Activated naive CD4-positive, alpha-beta T cell treated with anti-CD3 and anti-CD28 coated beads, Interleukin-2, amount 50 U/mL, for 16 hours (primary cell): ENCODE measurements around the gene DDRGK1.
"Not testable (repeated sequence)": the region's sequence is repeated elsewhere in the genome, so short reads cannot be mapped to it uniquely, and the experiment has no call there.

Experiments used
- DNase-seq: peaks from one replicate; pipeline ENCODE4 v3.0.0-alpha.2; 2020

Gene DDRGK1

DNA sequence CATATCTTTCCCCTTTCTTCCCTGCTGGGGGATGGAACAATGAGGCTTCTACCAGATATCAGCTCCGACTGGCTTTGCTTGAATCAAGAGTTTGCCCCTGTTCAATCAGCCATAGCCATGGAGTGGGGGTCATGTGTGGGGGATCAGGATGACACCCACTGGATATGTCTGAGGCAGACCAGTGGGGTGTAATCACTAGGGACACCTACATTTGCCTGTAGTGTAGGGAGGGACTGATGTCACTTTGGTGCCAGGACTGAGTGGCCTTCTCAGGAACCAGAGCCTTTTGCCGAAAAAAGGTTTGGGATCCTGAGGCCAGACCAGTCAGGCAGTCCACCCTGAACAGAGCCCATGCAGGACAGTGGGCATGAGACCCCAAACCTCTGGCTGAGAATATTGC is 5.9 kb upstream of the DDRGK1 start:
- no peak for DNase-seq

DNA sequence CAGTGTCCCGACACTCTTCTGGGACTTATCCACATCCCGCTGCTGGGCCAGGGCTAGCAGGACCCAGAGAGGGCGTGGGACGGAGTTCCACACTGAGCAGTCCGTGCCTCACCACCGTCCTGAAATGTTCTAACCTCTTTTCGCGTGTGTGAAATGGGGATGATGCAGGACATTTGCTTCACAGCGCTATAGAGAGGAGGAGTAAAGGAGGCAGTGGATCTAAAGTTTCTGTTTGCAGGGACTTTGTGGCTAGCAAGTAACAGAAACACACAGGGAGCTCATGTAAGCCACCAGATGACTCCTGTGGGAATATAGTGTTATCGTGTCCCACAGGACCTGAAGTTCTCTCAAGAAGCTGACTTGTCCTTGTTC is 5.5 kb upstream of the DDRGK1 start:
- no peak for DNase-seq

GRCh38 chr20:3209257-3209945 is 4.9 kb upstream of the DDRGK1 start, which contains the start of gene ITPA:
ITPA (plus strand) TSS chr20:3209498; CDS start chr20:3209552, 54 bp downstream.
- DNase-seq, result peak; percentile 62

GRCh38 chr20:3208786-3209256 is 4.3 kb upstream of the DDRGK1 start:
- no peak for DNase-seq

GRCh38 chr20:3203315-3204123 is 963 bp downstream of the DDRGK1 start:
- DNase-seq, result no peak

DNA sequence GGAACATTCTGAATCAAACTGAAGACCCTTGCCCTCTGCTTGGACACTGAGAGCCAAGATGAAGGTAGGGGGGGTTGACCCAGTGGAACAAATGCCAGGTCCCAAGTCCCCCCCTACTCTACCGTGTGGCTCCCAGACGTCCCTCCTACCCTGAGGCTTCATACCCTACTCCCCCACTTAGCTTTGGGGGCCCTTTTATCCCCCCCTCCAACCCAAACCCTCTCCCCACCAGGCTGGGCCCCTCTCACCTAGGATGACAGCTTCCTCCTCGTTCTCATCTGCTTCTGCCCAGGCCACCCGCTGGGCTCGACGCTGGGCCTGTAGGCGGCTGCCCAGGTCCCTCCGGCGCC is 1.5 kb downstream of the DDRGK1 start:
- DNase-seq, result no peak

DNA sequence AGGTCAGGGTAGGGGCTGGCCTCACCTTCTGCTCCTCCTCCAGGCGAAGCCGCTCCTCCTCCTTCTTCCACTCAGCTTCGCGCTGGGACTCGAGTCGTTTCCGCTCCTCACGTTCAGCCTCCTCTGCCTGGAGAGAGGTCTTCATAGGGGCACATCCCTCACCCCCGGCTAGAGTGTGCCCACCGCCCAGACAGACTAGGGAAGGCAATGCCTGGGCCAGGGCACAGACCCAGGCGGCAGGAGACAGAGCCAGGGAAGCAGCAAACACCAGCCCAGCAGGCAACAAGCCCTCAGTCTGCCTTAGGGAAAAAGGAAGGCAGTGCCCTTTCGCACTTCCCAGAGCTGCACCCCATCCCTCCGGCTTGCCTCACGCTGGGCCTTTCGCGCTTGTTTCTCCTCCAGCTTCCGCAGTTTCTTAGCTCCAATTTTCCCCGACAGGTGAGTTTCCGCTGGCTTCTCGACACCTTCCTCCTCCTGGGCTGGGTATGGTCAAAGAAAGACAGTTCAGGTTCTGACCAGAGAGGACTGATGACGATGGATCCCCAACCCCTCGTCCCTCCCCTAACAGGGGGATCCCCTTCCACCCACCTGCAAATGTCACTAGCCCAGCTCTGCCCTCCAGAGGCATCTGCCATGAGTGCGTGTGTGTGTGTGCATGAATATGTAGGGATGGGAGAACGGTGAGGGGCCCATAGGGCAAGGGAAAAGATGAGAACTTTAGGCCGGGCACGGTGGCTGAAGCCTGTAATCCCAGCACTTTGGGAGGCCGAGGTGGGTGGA is 4.3 kb downstream of the DDRGK1 start:
- DNase-seq, result no peak

- DNase-seq, result no peak
Measured at GRCh38 chr20:3199206-3199605, 5.3 kb downstream of the DDRGK1 start.

GRCh38 chr20:3195590-3196237 is 8.8 kb downstream of the DDRGK1 start:
- DNase-seq, result no peak

DNA sequence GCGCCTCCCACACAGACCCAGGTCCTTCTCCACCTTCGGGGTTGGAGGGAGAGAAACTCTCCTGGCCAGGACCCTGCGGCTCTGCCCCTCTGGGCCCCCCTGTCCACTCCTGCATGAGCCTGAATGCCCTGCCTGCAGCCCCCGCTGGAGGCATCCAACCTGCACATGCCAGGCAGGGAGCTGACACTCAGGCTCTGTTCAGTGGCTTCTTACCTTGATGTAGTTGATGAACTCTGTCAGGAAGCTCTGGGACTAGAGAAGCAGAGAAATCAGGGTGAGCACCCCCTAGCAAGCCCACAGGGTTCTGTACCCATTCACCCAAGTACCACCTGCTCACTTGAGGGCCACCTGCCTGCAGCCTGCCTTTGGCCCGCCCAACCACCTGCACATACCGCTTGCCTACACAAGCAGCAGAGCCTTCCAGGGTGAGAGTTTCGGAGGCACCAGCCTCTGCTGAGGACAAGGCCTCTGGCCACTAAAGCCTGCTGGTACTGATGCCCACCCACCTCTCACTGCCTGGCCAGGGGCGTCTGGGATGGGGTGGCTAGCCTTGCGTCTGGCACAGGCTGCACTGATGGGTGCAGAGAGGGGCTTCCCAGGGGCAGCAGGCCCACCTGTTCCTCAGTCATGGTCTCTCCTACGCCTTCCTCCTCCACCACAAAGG is 9.7 kb downstream of the DDRGK1 start:
- no peak for DNase-seq

DNA sequence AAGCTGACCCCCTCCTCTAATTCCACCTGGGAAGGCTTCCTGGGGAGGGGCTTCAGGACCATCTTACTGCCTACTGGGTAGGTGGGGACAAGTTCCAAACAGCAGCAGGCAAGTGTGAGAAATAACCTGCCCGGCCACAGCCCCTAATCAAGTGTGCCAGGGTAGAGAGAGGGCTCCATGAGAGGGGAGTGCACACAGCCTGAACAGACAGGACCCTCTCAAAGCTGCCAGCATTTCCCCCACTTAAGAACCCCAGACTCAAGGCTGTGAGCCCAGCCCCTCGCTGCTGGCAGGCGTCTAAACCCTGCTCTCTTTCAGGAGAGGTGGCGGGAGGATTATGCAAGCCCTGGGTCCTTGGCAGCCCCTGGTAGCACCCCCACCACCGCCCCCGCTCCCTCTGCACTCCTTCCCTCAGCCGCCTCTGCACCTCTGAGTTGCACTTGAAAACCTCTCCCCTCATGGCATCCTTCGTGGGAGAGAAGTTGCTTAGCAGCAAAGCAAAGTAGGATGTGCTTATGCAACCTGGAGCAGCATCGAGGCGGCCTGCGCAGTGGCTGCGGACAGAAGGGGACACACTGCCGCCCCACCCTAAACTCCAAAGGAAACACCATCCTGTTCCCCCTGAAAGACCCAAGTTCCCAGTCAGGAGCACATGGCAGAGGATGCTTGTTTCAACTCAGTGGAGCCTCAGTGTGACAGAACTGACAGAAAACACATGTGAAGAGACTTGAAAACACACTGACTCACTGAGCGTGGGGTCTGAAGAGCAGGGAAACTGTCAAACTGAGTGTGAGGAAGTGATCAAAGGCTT is 10.5 kb downstream of the DDRGK1 start:
- no peak for DNase-seq

GRCh38 chr20:3192226-3193015 is 12.1 kb downstream of the DDRGK1 start:
- DNase-seq, result no peak

- no peak for DNase-seq
Measured at GRCh38 chr20:3190681-3191111, 13.8 kb downstream of the DDRGK1 start.

DNA sequence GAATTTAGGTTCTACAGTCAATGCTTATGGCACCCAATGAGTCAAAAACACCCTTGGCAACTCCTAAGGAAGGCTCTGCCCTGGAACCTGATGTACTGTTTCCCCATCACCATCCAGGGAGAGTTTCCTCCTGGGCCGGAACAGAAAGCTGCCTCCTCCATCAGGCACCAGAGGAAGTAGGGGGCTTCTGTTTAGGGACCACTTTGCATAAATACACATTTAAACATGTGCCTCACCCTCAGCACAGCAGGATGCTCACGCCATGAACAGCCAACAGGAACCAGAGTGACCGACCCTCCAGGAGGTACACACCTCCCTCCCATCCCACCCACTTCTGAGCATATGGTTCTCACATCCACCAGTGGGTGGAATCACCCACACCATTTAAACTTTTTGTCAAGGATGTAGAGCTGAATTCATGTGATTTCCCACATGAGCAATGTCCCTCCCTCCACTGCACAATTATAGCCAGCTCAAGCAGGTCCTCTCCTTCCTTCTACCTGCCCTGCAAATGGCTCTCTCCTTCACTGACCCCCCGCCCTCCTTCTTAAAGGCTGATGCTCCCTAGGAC is 14.8 kb downstream of the DDRGK1 start:
- DNase-seq, result no peak

DNA sequence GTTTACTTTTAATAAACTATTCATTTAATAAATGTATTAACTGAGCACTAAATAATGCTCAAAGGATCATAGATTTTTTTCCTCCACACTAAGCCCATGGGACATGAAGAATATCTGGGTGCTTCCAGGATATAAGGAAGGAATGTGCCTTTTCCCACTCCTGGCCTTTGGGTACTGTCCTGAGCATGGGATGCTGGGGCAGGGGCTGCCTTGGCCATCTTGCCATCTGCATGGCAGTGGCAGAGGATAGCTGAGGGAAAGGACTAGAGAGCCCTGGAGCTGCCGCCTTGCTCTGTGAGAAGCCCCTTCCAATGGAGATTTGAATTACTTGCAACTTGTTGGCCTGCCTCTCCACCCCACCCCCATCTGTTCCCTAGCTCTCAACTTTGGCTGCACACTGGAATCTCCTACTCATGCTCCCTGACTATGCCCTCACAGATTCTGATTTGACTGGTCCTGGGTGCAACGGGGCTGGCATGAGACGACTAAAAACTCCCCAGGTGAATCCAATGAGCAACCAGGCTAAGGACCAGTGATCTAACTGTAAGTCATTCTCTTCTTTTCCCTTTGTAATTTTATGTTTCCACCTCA is 15.6 kb downstream of the DDRGK1 start:
- DNase-seq, result no peak

- not testable (repeated sequence) for DNase-seq
Measured at GRCh38 chr20:3187861-3188260, 16.6 kb downstream of the DDRGK1 start.

DNA sequence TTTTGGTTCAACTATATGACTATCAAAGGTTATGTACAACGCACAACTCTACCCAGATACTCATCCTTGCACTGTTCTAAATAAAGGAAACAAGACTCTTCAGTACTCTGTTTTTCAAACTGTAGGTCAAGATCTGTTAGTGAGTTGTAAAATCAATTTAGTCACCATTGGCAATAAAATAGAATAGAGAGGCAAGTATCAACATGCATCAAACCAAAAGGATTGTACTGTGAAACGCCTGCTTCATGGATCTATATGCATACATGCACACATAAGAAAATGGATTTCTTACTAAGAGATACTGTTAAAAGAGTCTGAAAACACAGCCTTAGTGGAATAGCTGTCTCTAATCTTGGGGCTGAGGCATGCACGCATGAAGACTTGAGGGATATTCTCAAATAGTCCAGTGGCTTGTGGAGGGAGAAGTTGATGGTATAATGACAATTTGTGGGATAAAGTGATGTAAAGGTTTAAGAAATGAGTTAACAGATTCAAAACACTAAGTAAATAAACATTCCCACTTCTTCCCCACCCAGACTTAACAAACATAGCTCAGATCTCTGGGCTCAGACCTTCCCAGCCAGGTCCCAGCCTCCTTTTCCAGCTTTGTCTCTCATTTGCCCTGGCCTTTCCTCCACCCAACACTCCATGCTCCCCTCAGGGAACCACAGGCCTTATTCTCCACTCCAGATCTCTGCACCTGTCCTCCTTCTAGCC is 20.4 kb downstream of the DDRGK1 start:
- DNase-seq, result no peak

DNA sequence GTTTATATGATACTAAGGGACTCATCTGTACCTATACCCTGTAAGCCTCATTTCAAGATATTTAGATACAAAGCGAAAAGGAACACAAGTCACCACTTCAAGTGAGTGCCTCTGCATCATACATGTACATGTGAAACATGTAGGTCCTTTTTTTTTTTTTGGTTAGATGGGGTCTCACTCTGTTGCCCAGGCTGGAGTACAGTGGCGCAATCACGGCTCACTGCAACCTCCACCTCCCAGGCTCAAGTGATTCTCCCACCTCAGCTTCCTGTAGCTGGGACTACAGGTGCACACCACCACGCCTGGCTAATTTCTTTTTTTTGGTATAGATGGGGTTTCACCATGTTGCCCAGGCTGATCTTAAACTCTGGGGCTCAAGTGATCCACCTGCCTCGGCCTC is 22.1 kb downstream of the DDRGK1 start:
- DNase-seq, result not testable (repeated sequence)

DNA sequence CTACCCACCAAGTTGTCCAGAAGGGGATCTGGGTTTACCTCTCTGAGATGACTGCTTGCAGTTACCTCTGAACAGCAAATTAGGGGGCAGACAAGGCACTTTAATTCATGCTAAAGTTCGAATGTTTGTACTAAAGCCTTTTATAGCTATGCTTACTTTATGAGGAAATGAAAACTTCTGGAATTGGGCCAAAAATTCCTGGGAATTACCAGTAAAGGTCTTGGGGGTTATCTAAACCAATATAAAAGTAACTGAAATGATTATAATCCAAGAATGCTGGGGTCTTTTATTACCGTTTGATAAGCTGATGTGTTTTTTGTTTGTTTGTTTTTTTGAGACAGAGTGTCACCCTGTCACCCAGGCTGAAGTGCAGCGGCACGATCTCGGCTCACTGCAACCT is 23.2 kb downstream of the DDRGK1 start:
- DNase-seq, result no peak
